SU-DHL-6 (cell line): Measurements from ENCODE around the gene MRPL54.

Source experiments
- H2AFZ ChIP-seq: fragments of 200-600 bp; sonication (generic); 2 replicates; pipeline ENCODE4 v1.6.1; 2014; ENCODE audit warnings: low read depth, mild to moderate bottlenecking, moderate library complexity, mixed read lengths, antibody characterized with exemption, low read length; ENCODE audit not compliant: severe bottlenecking
- H3F3A ChIP-seq: fragments of 200-600 bp; shearing (Covaris generic); 2 replicates; pipeline ENCODE4 v1.6.0; 2016; ENCODE audit warnings: antibody characterized with exemption, mild to moderate bottlenecking; ENCODE audit not compliant: insufficient read depth
- H3K27ac ChIP-seq: fragments of 200-600 bp; sonication (generic); 2 replicates; pipeline ENCODE4 v1.5.1; 2016; ENCODE audit warnings: low read depth, mild to moderate bottlenecking, low read length, moderate library complexity, mixed read lengths
- H3K27me3 ChIP-seq: fragments of 200-600 bp; sonication (generic), shearing (Covaris generic); 2 replicates; pipeline ENCODE4 v1.6.0; 2014; ENCODE audit warnings: mild to moderate bottlenecking, low read length
- H3K36me3 ChIP-seq: fragments of 200-600 bp; sonication (generic); 2 replicates; pipeline ENCODE4 v1.6.1; 2014; ENCODE audit warnings: mild to moderate bottlenecking, low read length, mixed read lengths
- H3K4me2 ChIP-seq: fragments of 300-600, 200-600 bp; shearing (Covaris generic), sonication (generic); 2 replicates; pipeline ENCODE4 v1.6.0; 2014; ENCODE audit warnings: low read length, low read depth, mild to moderate bottlenecking; ENCODE audit not compliant: poor library complexity, severe bottlenecking
- H3K4me3 ChIP-seq: fragments of 200-600 bp; sonication (generic); 2 replicates; pipeline ENCODE4 v1.5.1; 2014; ENCODE audit warnings: antibody characterized with exemption, low read length, mild to moderate bottlenecking, mixed read lengths; ENCODE audit not compliant: insufficient read depth, poor library complexity, severe bottlenecking
- H3K79me2 ChIP-seq: fragments of 200-600 bp; sonication (generic); 2 replicates; pipeline ENCODE4 v1.6.1; 2014; ENCODE audit warnings: mild to moderate bottlenecking, low read length, moderate library complexity; ENCODE audit not compliant: insufficient read depth
- H3K9ac ChIP-seq: fragments of 200-600 bp; sonication (generic); 2 replicates; pipeline ENCODE4 v1.7.0; 2014; ENCODE audit warnings: mild to moderate bottlenecking, low read length
- H3K9me2 ChIP-seq: fragments of 200-600 bp; sonication (generic); replicated peaks from 2 replicates; pipeline ENCODE4 v1.6.1; 2014; ENCODE audit warnings: low read length; ENCODE audit not compliant: insufficient read depth
- H3K9me3 ChIP-seq: fragments of 200-600 bp; sonication (generic); 2 replicates; pipeline ENCODE4 v1.6.1; 2014; ENCODE audit warnings: low read length, mixed read lengths; ENCODE audit not compliant: insufficient read depth
- H4K20me1 ChIP-seq: fragments of 200-600 bp; sonication (generic); 2 replicates; pipeline ENCODE4 v1.6.1; 2014; ENCODE audit warnings: low read depth, mild to moderate bottlenecking, antibody characterized with exemption, low read length, moderate library complexity, mixed read lengths
- EZH2phosphoT487 ChIP-seq: fragments of 200-600 bp; sonication (generic), shearing (Covaris generic); conservative IDR thresholded peaks from 2 replicates; pipeline ENCODE4 v1.6.1; 2018; ENCODE audit warnings: mild to moderate bottlenecking, antibody characterized with exemption, low read length, moderate library complexity, mixed read lengths
- TF ChIP-seq, protein P1 (sequence below): fragments of 200-600 bp; sonication (generic); IDR thresholded peaks from one replicate; pipeline ENCODE4 v1.5.1; 2017; ENCODE audit warnings: antibody characterized with exemption, mild to moderate bottlenecking, low read length, moderate library complexity; ENCODE audit not compliant: insufficient read depth, poor library complexity, severe bottlenecking

MRPL54 gene

GRCh38 chr19:3725640-3726310 is 36.7 kb upstream of the MRPL54 start:
- Histone ChIP-seq H3K79me2 (no peaks in the 10 kb centered on the region), H3K27me3 (no peaks in the 10 kb centered on the region), H3K9ac (no peak overlapping the region), H3K9me3 (no peaks in the 10 kb centered on the region), H2AFZ (no peak overlapping the region), H3K9me2 (no peaks in the 10 kb centered on the region), H3K4me2 (no peak overlapping the region), H3F3A (no peaks in the 10 kb centered on the region), H3K4me3 (no peak overlapping the region), H3K36me3 (no peaks in the 10 kb centered on the region), H3K27ac (no peak overlapping the region), H4K20me1 (no peaks in the 10 kb centered on the region)
- no peak for TF ChIP-seq EZH2phosphoT487
- TF ChIP-seq, protein P1, sequence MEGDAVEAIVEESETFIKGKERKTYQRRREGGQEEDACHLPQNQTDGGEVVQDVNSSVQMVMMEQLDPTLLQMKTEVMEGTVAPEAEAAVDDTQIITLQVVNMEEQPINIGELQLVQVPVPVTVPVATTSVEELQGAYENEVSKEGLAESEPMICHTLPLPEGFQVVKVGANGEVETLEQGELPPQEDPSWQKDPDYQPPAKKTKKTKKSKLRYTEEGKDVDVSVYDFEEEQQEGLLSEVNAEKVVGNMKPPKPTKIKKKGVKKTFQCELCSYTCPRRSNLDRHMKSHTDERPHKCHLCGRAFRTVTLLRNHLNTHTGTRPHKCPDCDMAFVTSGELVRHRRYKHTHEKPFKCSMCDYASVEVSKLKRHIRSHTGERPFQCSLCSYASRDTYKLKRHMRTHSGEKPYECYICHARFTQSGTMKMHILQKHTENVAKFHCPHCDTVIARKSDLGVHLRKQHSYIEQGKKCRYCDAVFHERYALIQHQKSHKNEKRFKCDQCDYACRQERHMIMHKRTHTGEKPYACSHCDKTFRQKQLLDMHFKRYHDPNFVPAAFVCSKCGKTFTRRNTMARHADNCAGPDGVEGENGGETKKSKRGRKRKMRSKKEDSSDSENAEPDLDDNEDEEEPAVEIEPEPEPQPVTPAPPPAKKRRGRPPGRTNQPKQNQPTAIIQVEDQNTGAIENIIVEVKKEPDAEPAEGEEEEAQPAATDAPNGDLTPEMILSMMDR, result no peak

GRCh38 chr19:3730457-3730958 is 32.0 kb upstream of the MRPL54 start:
- no peak overlapping the region for H3K4me3 ChIP-seq
- no peaks in the 10 kb centered on the region for H3K9me2 ChIP-seq
- no peaks in the 10 kb centered on the region for H3K9me3 ChIP-seq
- H3K27me3 ChIP-seq, result no peaks in the 10 kb centered on the region
- H3K9ac ChIP-seq, result no peak overlapping the region
- no peak overlapping the region for H2AFZ ChIP-seq
- H3K36me3 ChIP-seq, result no peaks in the 10 kb centered on the region
- H3K4me2 ChIP-seq, result no peak overlapping the region
- H3K27ac ChIP-seq, result no peak overlapping the region
- H3K79me2 ChIP-seq, result no peaks in the 10 kb centered on the region
- TF ChIP-seq, protein P1, result no peak
- TF ChIP-seq EZH2phosphoT487, result no peak
- no peaks in the 10 kb centered on the region for H4K20me1 ChIP-seq
- H3F3A ChIP-seq, result no peaks in the 10 kb centered on the region

GRCh38 chr19:3732108-3732507 is 30.4 kb upstream of the MRPL54 start:
- Histone ChIP-seq H2AFZ (no peak overlapping the region), H3K27ac (no peak overlapping the region), H3K27me3 (no peaks in the 10 kb centered on the region), H3K9ac (no peak overlapping the region), H3K4me2 (no peak overlapping the region), H3K9me3 (no peaks in the 10 kb centered on the region), H3F3A (no peaks in the 10 kb centered on the region), H4K20me1 (no peaks in the 10 kb centered on the region), H3K36me3 (no peaks in the 10 kb centered on the region), H3K9me2 (no peaks in the 10 kb centered on the region), H3K4me3 (no peak overlapping the region), H3K79me2 (no peaks in the 10 kb centered on the region)
- TF ChIP-seq, protein P1, result no peak
- TF ChIP-seq EZH2phosphoT487, result no peak
